ENCODE measurements around the gene ZNF26. TPM values are rescaled to one million over a fixed set of nuclear protein-coding genes. Genes with fewer than 3 reads are reported as not detected.

Gene ZNF26
- total and polyA plus RNA-seq, 12 donors, result 2.3 to 6.2 (median 3.8) TPM

- no peak for ATAC-seq
- H3K27ac ChIP-seq, result peak overlapping the region in 9 of 10 donors; percentile 80 to 92 (median 89)
- intact Hi-C loops (cut with DNase I), result loop anchor here in 8 of 10 donors (1.0 to 10.0 kb wide), 9 partner anchors 30 to 194 kb away; partner anchors contain the start of genes ZNF84 (in 7 of the 8), ZNF140 (in 3 of the 8), ZNF605 (in 2 of the 8) and ZNF268 (in 1 of the 8)
Measured at GRCh38 chr12:132986885-132987225, 688 bp downstream of the ZNF26 start.

DNA sequence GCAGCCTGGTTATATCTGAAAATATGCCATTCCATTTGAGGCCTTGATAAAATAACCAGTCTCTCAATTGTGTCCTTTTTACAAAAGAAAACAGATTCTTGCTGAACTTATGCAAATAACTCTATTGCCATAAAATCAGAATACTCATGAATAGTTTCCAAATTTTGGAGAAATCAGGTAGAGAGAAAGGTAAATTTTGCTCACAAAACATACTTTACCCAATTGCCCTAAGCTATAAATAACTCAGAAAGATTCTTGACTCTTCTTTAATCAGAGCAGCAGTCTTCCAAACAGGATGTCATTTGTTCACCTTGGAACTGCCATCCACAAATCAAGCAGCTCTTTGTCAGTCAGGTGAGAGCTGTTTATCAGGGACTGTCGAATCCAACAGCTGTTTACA is 12.6 kb downstream of the ZNF26 start:
- Histone ChIP-seq H3K27ac (no peak overlapping the region), H3K36me3 (peaks cover 0 to 82% (median 12%) of the 10 kb centered on the region in 9 donors), H3K4me1 (no peaks in the 10 kb centered on the region), H3K27me3 (no peaks in the 10 kb centered on the region), H3K9me3 (peaks cover 0 to 100% (median 87%) of the 10 kb centered on the region in 11 donors), H3K4me3 (no peak overlapping the region)
- DNase-seq (no peak), ATAC-seq (no peak)
- no peak for TF ChIP-seq CTCF (IDR thresholded peaks at IDR 0.05)
- intact Hi-C loops (cut with DNase I), result loop anchor here in 1 of 10 donors (5.0 kb wide), 1 partner anchor 34 kb away; no protein-coding TSS in a partner anchor
- WGBS, 2 donors, result 31 to 48% methylated on average over 1 of the region's 1 CpG

More at GRCh38 chr12:132986885-132987225, 688 bp downstream of the ZNF26 start:
- H3K36me3 ChIP-seq, result peaks cover 0 to 42% (median 17%) of the 10 kb centered on the region in 9 donors
- peaks cover 0 to 23% (median 14%) of the 10 kb centered on the region in 9 donors for H3K4me1 ChIP-seq
- peaks cover 0 to 44% (median 17%) of the 10 kb centered on the region in 11 donors for H3K9me3 ChIP-seq
- H3K4me3 ChIP-seq, result peak overlapping the region; percentile 83 to 99 (median 94)
- no peak for TF ChIP-seq CTCF (IDR thresholded peaks at IDR 0.05)
- no peaks in the 10 kb centered on the region for H3K27me3 ChIP-seq
- no peak for DNase-seq
- WGBS, 2 donors, result 3% methylated on average over 11 of the region's 11 CpGs

- Histone ChIP-seq H3K27ac (no peak overlapping the region), H3K4me1 (no peaks in the 10 kb centered on the region), H3K27me3 (no peaks in the 10 kb centered on the region), H3K4me3 (no peak overlapping the region), H3K9me3 (peaks cover 0 to 100% (median 80%) of the 10 kb centered on the region in 11 donors), H3K36me3 (peaks cover 22 to 100% (median 90%) of the 10 kb centered on the region in 9 donors)
- no peak for DNase-seq
- intact Hi-C loops (cut with DNase I), result no loop called here
- 90 to 98% methylated on average over 6 of the region's 6 CpGs for WGBS, 2 donors
- no peak for TF ChIP-seq CTCF (IDR thresholded peaks at IDR 0.05)
- ATAC-seq, result no peak
Measured at GRCh38 chr12:133010657-133011297, 24.6 kb downstream of the ZNF26 start.

- Histone ChIP-seq H3K36me3 (peaks cover 0 to 22% (median 0%) of the 10 kb centered on the region in 9 donors), H3K27me3 (no peaks in the 10 kb centered on the region), H3K9me3 (peaks cover 0 to 100% (median 51%) of the 10 kb centered on the region in 11 donors), H3K27ac (no peak overlapping the region), H3K4me1 (no peaks in the 10 kb centered on the region), H3K4me3 (no peak overlapping the region)
- no peak for DNase-seq
- WGBS, 2 donors, result 88 to 90% methylated on average over 2 of the region's 2 CpGs
- intact Hi-C loops (cut with DNase I), result no loop called here
- TF ChIP-seq CTCF (IDR thresholded peaks at IDR 0.05), result no peak
- no peak for ATAC-seq
Measured at GRCh38 chr12:133023566-133023965, 37.4 kb downstream of the ZNF26 start.

Data from heart right ventricle (tissue), 16 donors.